SU-DHL-6 (cell line): ENCODE measurements around the gene YIPF3.

ENCODE experiments used
- EZH2phosphoT487 ChIP-seq: fragments of 200-600 bp; sonication (generic), shearing (Covaris generic); conservative IDR thresholded peaks from 2 replicates; pipeline ENCODE4 v1.6.1; 2018; ENCODE audit warnings: mild to moderate bottlenecking, antibody characterized with exemption, low read length, moderate library complexity, mixed read lengths
- TF ChIP-seq, protein P1 (sequence below): fragments of 200-600 bp; sonication (generic); IDR thresholded peaks from one replicate; pipeline ENCODE4 v1.5.1; 2017; ENCODE audit warnings: antibody characterized with exemption, mild to moderate bottlenecking, low read length, moderate library complexity; ENCODE audit not compliant: insufficient read depth, poor library complexity, severe bottlenecking

- TF ChIP-seq, protein P1, sequence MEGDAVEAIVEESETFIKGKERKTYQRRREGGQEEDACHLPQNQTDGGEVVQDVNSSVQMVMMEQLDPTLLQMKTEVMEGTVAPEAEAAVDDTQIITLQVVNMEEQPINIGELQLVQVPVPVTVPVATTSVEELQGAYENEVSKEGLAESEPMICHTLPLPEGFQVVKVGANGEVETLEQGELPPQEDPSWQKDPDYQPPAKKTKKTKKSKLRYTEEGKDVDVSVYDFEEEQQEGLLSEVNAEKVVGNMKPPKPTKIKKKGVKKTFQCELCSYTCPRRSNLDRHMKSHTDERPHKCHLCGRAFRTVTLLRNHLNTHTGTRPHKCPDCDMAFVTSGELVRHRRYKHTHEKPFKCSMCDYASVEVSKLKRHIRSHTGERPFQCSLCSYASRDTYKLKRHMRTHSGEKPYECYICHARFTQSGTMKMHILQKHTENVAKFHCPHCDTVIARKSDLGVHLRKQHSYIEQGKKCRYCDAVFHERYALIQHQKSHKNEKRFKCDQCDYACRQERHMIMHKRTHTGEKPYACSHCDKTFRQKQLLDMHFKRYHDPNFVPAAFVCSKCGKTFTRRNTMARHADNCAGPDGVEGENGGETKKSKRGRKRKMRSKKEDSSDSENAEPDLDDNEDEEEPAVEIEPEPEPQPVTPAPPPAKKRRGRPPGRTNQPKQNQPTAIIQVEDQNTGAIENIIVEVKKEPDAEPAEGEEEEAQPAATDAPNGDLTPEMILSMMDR: no peak
- no peak for TF ChIP-seq EZH2phosphoT487
Observed at GRCh38 chr6:43516697-43517504, at the start of gene YIPF3, which contains the start of gene POLR1C.
